Fibroblast of villous mesenchyme (primary cell): ENCODE results near the gene ZDHHC24. TPM values are rescaled to one million over a fixed set of nuclear protein-coding genes. Genes with fewer than 3 reads are reported as not detected.

ENCODE experiments used
- DNase-seq: peaks from one replicate; pipeline ENCODE4 v3.0.0-alpha.2; 2010; ENCODE audit warnings: low read depth
- H3K4me3 ChIP-seq: 2 replicates; pipeline ENCODE4 v1.5.1; 2011; ENCODE audit warnings: low read depth, mild to moderate bottlenecking, low read length
- CTCF ChIP-seq: IDR thresholded peaks from 2 replicates; pipeline ENCODE4 v1.5.1; 2012; ENCODE audit warnings: low read depth, mild to moderate bottlenecking, low read length; ENCODE audit not compliant: insufficient read depth
- total RNA-seq: library from RNA; depleted of rRNA; stranded (reverse); fragments of >200 nt; gene quantifications from 2 replicates; pipeline ENCODE4 v1.2.3, GENCODE V29; 2012

The ZDHHC24 gene
- total RNA-seq, 1 donor = 9.5 TPM

- no peak for TF ChIP-seq CTCF
- DNase-seq = no peak
These were observed 53.5 kb downstream of the ZDHHC24 start for GRCh38 chr11:66492161-66492865.

GRCh38 chr11:66491315-66491935, 54.4 kb downstream of the ZDHHC24 start:
- TF ChIP-seq CTCF = peak; percentile 35
- DNase-seq = no peak
- no peak overlapping the region for H3K4me3 ChIP-seq

More at GRCh38 chr11:66492161-66492865, 53.5 kb downstream of the ZDHHC24 start:
- H3K4me3 ChIP-seq = no peak overlapping the region

GRCh38 chr11:66489636-66490035, 56.2 kb downstream of the ZDHHC24 start:
- no peak for DNase-seq
- H3K4me3 ChIP-seq = no peak overlapping the region
- TF ChIP-seq CTCF = no peak

GRCh38 chr11:66488957-66489356, 56.9 kb downstream of the ZDHHC24 start:
- no peak for DNase-seq
- no peak for TF ChIP-seq CTCF
- no peak overlapping the region for H3K4me3 ChIP-seq

GRCh38 chr11:66484806-66485380, 61.0 kb downstream of the ZDHHC24 start:
- DNase-seq = no peak

More at GRCh38 chr11:66484806-66485380, 61.0 kb downstream of the ZDHHC24 start:
- TF ChIP-seq CTCF = no peak
- no peak overlapping the region for H3K4me3 ChIP-seq
